GM12878 (cell line): Measurements from ENCODE around the gene SRSF10. TPM values are rescaled to one million over a fixed set of nuclear protein-coding genes. Genes with fewer than 3 reads are reported as not detected.

ENCODE experiments used
- ATAC-seq: fragments of 200-7000 bp; cut with Tn5 transposase; 3 replicates; pipeline ENCODE4 v1.9.1; 2020; ENCODE audit warnings: mild to moderate bottlenecking, moderate library complexity
- BruUV-seq: library from RNA; stranded (reverse); fragments of 400-500 nt; replicated peaks from 2 replicates; lab custom pipeline; 2021; lab: Mats Ljungman, UMichigan
- CTCF ChIA-PET: fragments of 300-600 bp; sonication (Branson Sonifier 250); formaldehyde crosslinking; extraction: SDS; loops from one replicate; lab custom pipeline; 2021; ENCODE audit warnings: inconsistent platforms; lab: Yijun Ruan, JAX
- POLR2A ChIA-PET: fragments of 350-600 bp; formaldehyde crosslinking; extraction: SDS; loops from one replicate; lab custom pipeline; 2021; ENCODE audit warnings: inconsistent platforms; lab: Charles Lee
- RAD21 ChIA-PET: fragments of 300-600 bp; sonication (Branson Sonifier 250); formaldehyde crosslinking; loops from one replicate; lab custom pipeline; 2023; ENCODE audit warnings: antibody characterized with exemption; ENCODE audit not compliant: unreplicated experiment; lab: Charles Lee
- SMC1A ChIA-PET: fragments of 300-600 bp; sonication (Branson Sonifier 250); formaldehyde crosslinking; loops from one replicate; lab custom pipeline; 2023; ENCODE audit not compliant: unreplicated experiment, uncharacterized antibody; lab: Charles Lee
- DNase-seq: peaks from one replicate; pipeline ENCODE4 v3.0.0-alpha.2; 2011; ENCODE audit warnings: low read depth, low spot score
- FAIRE-seq: peaks from 3 replicates; lab custom pipeline; 2011; peaks lifted over from hg19 to GRCh38; lab: Jason Lieb, UNC
- H2AFZ ChIP-seq: 2 replicates; pipeline ENCODE4 v1.6.0; 2011; ENCODE audit warnings: low read depth, low read length, control low read depth; ENCODE audit not compliant: control insufficient read depth
- H3K27ac ChIP-seq: 2 replicates; pipeline ENCODE4 v1.5.1; 2011; ENCODE audit warnings: control low read depth; ENCODE audit not compliant: control insufficient read depth, insufficient read depth
- H3K27me3 ChIP-seq, 2 experiments: replicated peaks in 1 of 2; 2 replicates each; pipeline versions ENCODE4 v1.6.0 to v1.6.1; 2011; ENCODE audit warnings: low read length in 1 of 2; ENCODE audit not compliant: control insufficient read depth in 2 of 2, insufficient read depth in 2 of 2
- H3K36me3 ChIP-seq, 2 experiments: 2 replicates each; pipeline ENCODE4 v1.5.1; 2011; ENCODE audit warnings: low read length in 1 of 2; ENCODE audit not compliant: control insufficient read depth in 2 of 2, insufficient read depth in 2 of 2
- H3K4me1 ChIP-seq: 2 replicates; pipeline ENCODE4 v1.6.1; 2011; ENCODE audit warnings: mild to moderate bottlenecking, low read length, moderate library complexity, mixed read lengths; ENCODE audit not compliant: control insufficient read depth, insufficient read depth
- H3K4me2 ChIP-seq: 2 replicates; pipeline ENCODE4 v1.6.0; 2011; ENCODE audit warnings: control low read depth; ENCODE audit not compliant: control insufficient read depth, insufficient read depth
- H3K4me3 ChIP-seq: fragments of 200-600 bp; sonication (generic); 2 replicates; pipeline ENCODE4 v1.5.1; 2016
- H3K79me2 ChIP-seq: 2 replicates; pipeline ENCODE4 v1.6.0; 2011; ENCODE audit warnings: low read length; ENCODE audit not compliant: control insufficient read depth, insufficient read depth
- H3K9ac ChIP-seq: 2 replicates; pipeline ENCODE4 v1.8.0; 2011; ENCODE audit warnings: low read length, control low read depth, mixed read lengths; ENCODE audit not compliant: control insufficient read depth, insufficient read depth
- H3K9me3 ChIP-seq: replicated peaks from 3 replicates; pipeline ENCODE4 v1.5.1; 2011; ENCODE audit warnings: mild to moderate bottlenecking, low read length; ENCODE audit not compliant: control insufficient read depth, insufficient read depth
- H4K20me1 ChIP-seq: 2 replicates; pipeline ENCODE4 v1.6.0; 2011; ENCODE audit not compliant: control insufficient read depth, insufficient read depth
- BCL11A ChIP-seq: IDR thresholded peaks from 2 replicates; pipeline ENCODE4 v1.6.1; 2011; ENCODE audit warnings: low read depth, low read length
- BCL3 ChIP-seq: IDR thresholded peaks from 2 replicates; pipeline ENCODE4 v1.6.1; 2011; ENCODE audit warnings: borderline replicate concordance, low read depth, mild to moderate bottlenecking, moderate library complexity, low read length; ENCODE audit not compliant: insufficient read depth, poor library complexity, severe bottlenecking
- BMI1 ChIP-seq: fragments of 450-650 bp; IDR thresholded peaks from 2 replicates; pipeline ENCODE4 v1.6.1; 2016; ENCODE audit warnings: mild to moderate bottlenecking, moderate library complexity, borderline replicate concordance
- HDGF ChIP-seq: fragments of 450-650 bp; IDR thresholded peaks from 2 replicates; pipeline ENCODE4 v1.6.1; 2016; ENCODE audit warnings: antibody characterized with exemption
- IKZF2 ChIP-seq, 2 experiments: fragments of 450-650 bp; IDR thresholded peaks; 2 replicates each; pipeline ENCODE4 v1.6.1; 2017; ENCODE audit warnings: mild to moderate bottlenecking in 2 of 2, moderate library complexity in 2 of 2
- JUNB ChIP-seq: IDR thresholded peaks from 2 replicates; pipeline ENCODE4 v1.6.1; 2016; ENCODE audit warnings: antibody characterized with exemption, mild to moderate bottlenecking
- KAT2A ChIP-seq: conservative IDR thresholded peaks from 2 replicates; pipeline ENCODE4 v1.6.1; 2011; ENCODE audit warnings: low read depth, low read length; ENCODE audit not compliant: control insufficient read depth
- NBN ChIP-seq: fragments of 450-650 bp; IDR thresholded peaks from 2 replicates; pipeline ENCODE4 v1.6.1; 2016
- NFXL1 ChIP-seq: fragments of 450-650 bp; IDR thresholded peaks from 2 replicates; pipeline ENCODE4 v1.6.1; 2017; ENCODE audit warnings: antibody characterized with exemption, mild to moderate bottlenecking, borderline replicate concordance
- NR2C2 ChIP-seq: IDR thresholded peaks from 2 replicates; pipeline ENCODE4 v1.6.1; 2011; ENCODE audit warnings: borderline replicate concordance, low read depth; ENCODE audit not compliant: control insufficient read depth, insufficient read length
- PML ChIP-seq: IDR thresholded peaks from 2 replicates; pipeline ENCODE4 v1.6.1; 2012; ENCODE audit warnings: low read length, inconsistent platforms
- POLR2AphosphoS5 ChIP-seq: IDR thresholded peaks from 2 replicates; pipeline ENCODE4 v1.6.1; 2011; ENCODE audit warnings: mild to moderate bottlenecking, low read length, inconsistent platforms
- TCF7 ChIP-seq: IDR thresholded peaks from 2 replicates; pipeline ENCODE4 v1.6.1; 2014; ENCODE audit warnings: antibody characterized with exemption, borderline replicate concordance
- ZNF592 ChIP-seq: fragments of 450-650 bp; IDR thresholded peaks from 2 replicates; pipeline ENCODE4 v1.6.1; 2017; ENCODE audit warnings: mild to moderate bottlenecking, moderate library complexity
- ZNF687 ChIP-seq: fragments of 450-650 bp; IDR thresholded peaks from 2 replicates; pipeline ENCODE4 v1.6.1; 2017; ENCODE audit warnings: mild to moderate bottlenecking, moderate library complexity
- WGBS: methylation state at CpG from one replicate; pipeline ENCODE4 v1.1.6; 2016; ENCODE audit warnings: low lambda C conversion rate; ENCODE audit not compliant: insufficient replicate concordance, insufficient coverage; ENCODE audit errors: missing lambda C conversion rate; 5-methylcytosine and 5-hydroxymethylcytosine counted together
- in situ Hi-C: fragments of 300-500 bp; cut with MboI; formaldehyde crosslinking; loops from 9 replicates; pipeline ENCODE4 v1.14.3; 2018; ENCODE audit warnings: mixed read lengths
- intact Hi-C: fragments of 100-400 bp; cut with micrococcal nuclease; formaldehyde crosslinking; loops from one replicate; pipeline ENCODE4 v1.14.2; 2022; ENCODE audit not compliant: unreplicated experiment
- polyA plus RNA-seq, 11 experiments: library from polyadenylated mRNA; depleted of rRNA in 4 of 11; unstranded in 6 of 11; stranded (reverse) in 5 of 11; fragments of >200 nt; fragmentation: Nextera tagmentation in 4 of 11; fragmentation: Illumina TruSeq in 1 of 11; extraction: Ambion mirVana in 4 of 11; extraction: Trizol in 1 of 11; gene quantifications; 1 replicate in 1 of 11; 2 replicates in 10 of 11; pipeline versions ENCODE4 v1.2.1 to v1.2.3, GENCODE V29; 2011 to 2016; ENCODE audit warnings: inconsistent platforms in 2 of 11, missing spikeins in 2 of 11, low read depth in 1 of 11
- total RNA-seq, 4 experiments: library from RNA; depleted of rRNA in 3 of 4; stranded (reverse); fragments of >200 nt in 3 of 4; fragmentation: Illumina TruSeq in 1 of 4; extraction: Trizol in 1 of 4; gene quantifications; 2 replicates each; pipeline versions ENCODE4 v1.2.1 to v1.2.3, GENCODE V29; 2013 to 2021

The SRSF10 gene
- total and polyA plus RNA-seq, 10 of the 15 experiments (the other 5 are each of a cell fraction or from before 2014, with no cell fraction given): 157 to 279 (median 222) TPM

- ATAC-seq (peak; percentile 89), FAIRE-seq (peak; percentile 64), DNase-seq (peak; percentile 50)
- ChIA-PET CTCF (interaction anchor here (1.3 kb wide), 1 partner anchor 8 kb away, joined by 4 read pairs; no protein-coding TSS in a partner anchor), SMC1A (interaction anchor here (0.6 to 3.0 kb wide), 4 partner anchors 8 to 56 kb away, joined by 3 to 18 read pairs (median 5); partner anchors contain the start of gene SRSF10), POLR2A (interaction anchor here (0.6 to 1.6 kb wide), 4 partner anchors 8 to 304 kb away, joined by 6 to 12 read pairs (median 6); partner anchors contain the start of gene SRSF10), RAD21 (interaction anchor here (0.6 to 1.5 kb wide), 7 partner anchors 8 to 385 kb away, joined by 3 to 14 read pairs (median 4); partner anchors contain the start of gene SRSF10)
- no peaks in the 10 kb centered on the region for H4K20me1 ChIP-seq
- H3K9ac ChIP-seq: no peak overlapping the region
- no peaks in the 10 kb centered on the region for H3K27me3 ChIP-seq
- peaks cover 26% of the 10 kb centered on the region for H3K4me1 ChIP-seq
- H3K9me3 ChIP-seq: no peaks in the 10 kb centered on the region; the same call in 2 of the 3 replicates
- no TSS peak for BruUV-seq
- H3K79me2 ChIP-seq: no peaks in the 10 kb centered on the region
- H3K27ac ChIP-seq: 0 out of 2 replicates have a peak overlapping the region, but pooled peaks have one; percentile 20
- H3K4me3 ChIP-seq: no peak overlapping the region; the same call in 1 of the 2 replicates
- 5% methylated on average over 12 of the region's 13 CpGs for WGBS
- intact Hi-C loops: no loop called here
- H2AFZ ChIP-seq: peak overlapping the region; percentile 80
- peak overlapping the region; percentile 57 for H3K4me2 ChIP-seq
- H3K36me3 ChIP-seq: no peaks in the 10 kb centered on the region
- in situ Hi-C loops: no loop called here
- peak; percentile 56; the same call in 1 of the 2 replicates for TF ChIP-seq BCL11A
- peak; percentile 55 for TF ChIP-seq BCL3
- TF ChIP-seq JUNB: peak; percentile 84
- TF ChIP-seq POLR2AphosphoS5: no peak
- no peak for TF ChIP-seq BMI1
- TF ChIP-seq PML: no peak
- TF ChIP-seq KAT2A: no peak
- peak; percentile 34 to 62; a peak in 2 of 4 replicates for TF ChIP-seq IKZF2 (IDR thresholded peaks at IDR 0.05)
- TF ChIP-seq NFXL1: no peak
- TF ChIP-seq TCF7: no peak
- TF ChIP-seq ZNF687: peak; percentile 65; the same call in 1 of the 2 replicates
- TF ChIP-seq NR2C2: no peak
- no peak for TF ChIP-seq ZNF592
- 0 out of 2 replicates have a peak, but pooled peaks have one; percentile 42 for TF ChIP-seq NBN
- TF ChIP-seq HDGF: peak; percentile 55; the same call in 1 of the 2 replicates
These were observed 15.3 kb upstream of the SRSF10 start for GRCh38 chr1:23995431-23995837.
